B cell (primary cell): ENCODE data around the gene MROH2A. TPM values are rescaled to one million over a fixed set of nuclear protein-coding genes. Genes with fewer than 3 reads are reported as not detected.

Experiments
- ATAC-seq: fragments of 200-7000 bp; cut with Tn5 transposase; one replicate; pipeline ENCODE4 v1.10.0; 2021; ENCODE audit warnings: low read depth, mild to moderate bottlenecking, moderate number of reproducible peaks, moderate library complexity
- CTCF ChIA-PET: fragments of 350-600 bp; sonication (Branson Sonifier 250); formaldehyde crosslinking; loops from one replicate; lab custom pipeline; 2021; ENCODE audit warnings: antibody characterized with exemption, inconsistent platforms; lab: Charles Lee
- POLR2A ChIA-PET: fragments of 350-600 bp; sonication (Branson Sonifier 250); formaldehyde crosslinking; loops from one replicate; lab custom pipeline; 2021; ENCODE audit warnings: antibody characterized with exemption; lab: Charles Lee
- DNase-seq: peaks from one replicate; pipeline ENCODE4 v3.0.0; 2013
- H2AFZ ChIP-seq: 2 replicates; pipeline ENCODE4 v1.6.1; 2012; ENCODE audit warnings: mild to moderate bottlenecking, low read depth, low read length; ENCODE audit not compliant: insufficient read depth, poor library complexity, severe bottlenecking
- H3K27ac ChIP-seq, 2 donors: 1 replicate in 1 of 2; 2 replicates in 1 of 2; pipeline ENCODE4 v1.5.1; 2012 to 2013; ENCODE audit warnings: low read length in 2 of 2, mild to moderate bottlenecking in 2 of 2, moderate library complexity in 1 of 2
- H3K27me3 ChIP-seq, 4 experiments: fragments of 200-600 bp in 1 of 4; sonication (generic) in 1 of 4; replicated peaks in 1 of 4; 1 replicate in 2 of 4; 2 replicates in 2 of 4; pipeline versions ENCODE4 v1.6.1 to v1.7.0; 2013 to 2016; ENCODE audit warnings: low read length in 3 of 4, mild to moderate bottlenecking in 2 of 4, mixed read lengths in 1 of 4, moderate library complexity in 1 of 4; ENCODE audit not compliant: insufficient read depth in 4 of 4, control insufficient read depth in 3 of 4; ENCODE audit errors: control extremely low read depth in 1 of 4
- H3K36me3 ChIP-seq, 2 experiments: replicated peaks in 1 of 2; 1 replicate in 1 of 2; 2 replicates in 1 of 2; pipeline versions ENCODE4 v1.6.1 to v1.7.1; 2013; ENCODE audit warnings: low read length in 1 of 2; ENCODE audit not compliant: insufficient read depth in 2 of 2, control insufficient read depth in 1 of 2; ENCODE audit errors: control extremely low read depth in 1 of 2, extremely low read depth in 1 of 2
- H3K4me1 ChIP-seq, 2 donors: fragments of 200-600 bp in 1 of 2; sonication (generic) in 1 of 2; 1 replicate in 1 of 2; 2 replicates in 1 of 2; pipeline versions ENCODE4 v1.5.1 to v1.6.1; 2013 to 2017; ENCODE audit warnings: low read length in 2 of 2; ENCODE audit not compliant: control insufficient read depth in 2 of 2, insufficient read depth in 2 of 2
- H3K4me2 ChIP-seq: replicated peaks from 2 replicates; pipeline ENCODE3; 2012; ENCODE audit warnings: mild to moderate bottlenecking, low read depth, low read length; ENCODE audit not compliant: poor library complexity, severe bottlenecking
- H3K4me3 ChIP-seq, 5 experiments: fragments of 200-600 bp in 1 of 5; sonication (generic) in 1 of 5; 1 replicate in 3 of 5; 2 replicates in 2 of 5; pipeline versions ENCODE4 v1.5.1 to v1.7.0; 2011 to 2016; ENCODE audit warnings: low read length in 4 of 5, mild to moderate bottlenecking in 4 of 5, low read depth in 2 of 5, control low read depth in 1 of 5, moderate library complexity in 1 of 5; ENCODE audit not compliant: insufficient read depth in 1 of 5; ENCODE audit errors: control extremely low read depth in 1 of 5, extremely low read depth in 1 of 5
- H3K79me2 ChIP-seq: fragments of 200-600 bp; sonication (generic); one replicate; pipeline ENCODE4 v1.6.0; 2016; ENCODE audit warnings: low read length; ENCODE audit not compliant: control insufficient read depth, insufficient read depth
- H3K9ac ChIP-seq: fragments of 200-600 bp; sonication (generic); 2 replicates; pipeline ENCODE4 v1.6.1; 2017; ENCODE audit warnings: mild to moderate bottlenecking, low read length, moderate library complexity
- H3K9me3 ChIP-seq, 3 donors: one replicate each; pipeline versions ENCODE4 v1.6.1 to v1.7.1; 2013; ENCODE audit warnings: low read length in 2 of 3; ENCODE audit not compliant: control insufficient read depth in 2 of 3, insufficient read depth in 1 of 3; ENCODE audit errors: control extremely low read depth in 1 of 3
- H4K20me1 ChIP-seq: 2 replicates; pipeline ENCODE4 v1.6.0; 2012; ENCODE audit warnings: mild to moderate bottlenecking, low read length; ENCODE audit not compliant: insufficient read depth, control insufficient read depth, poor library complexity, severe bottlenecking
- H3K27ac Mint-ChIP-seq: one replicate; pipeline ENCODE4 v1.8.0; 2021; ENCODE audit warnings: mixed read lengths
- H3K27me3 Mint-ChIP-seq: one replicate; pipeline ENCODE4 v1.8.0; 2021; ENCODE audit warnings: mixed read lengths
- H3K4me1 Mint-ChIP-seq: one replicate; pipeline ENCODE4 v1.8.0; 2021; ENCODE audit warnings: mixed read lengths
- H3K4me3 Mint-ChIP-seq: one replicate; pipeline ENCODE4 v1.8.0; 2021; ENCODE audit warnings: mixed read lengths
- H3K9me3 Mint-ChIP-seq: one replicate; pipeline ENCODE4 v1.8.0; 2022; ENCODE audit warnings: mixed read lengths; ENCODE audit not compliant: insufficient read depth
- CTCF ChIP-seq: fragments of 200-600 bp; IDR thresholded peaks from one replicate; pipeline ENCODE4 v1.8.0; 2022; ENCODE audit warnings: antibody characterized with exemption, mild to moderate bottlenecking
- EZH2 ChIP-seq: IDR thresholded peaks from 2 replicates; pipeline ENCODE4 v1.6.1; 2012; ENCODE audit warnings: borderline replicate concordance, low read depth, mild to moderate bottlenecking, moderate library complexity, low read length; ENCODE audit not compliant: insufficient read depth, poor library complexity, severe bottlenecking
- WGBS: methylation state at CpG from one replicate; pipeline ENCODE4 v1.1.5; 2013; ENCODE audit warnings: missing lambda C conversion rate; ENCODE audit not compliant: insufficient coverage; 5-methylcytosine and 5-hydroxymethylcytosine counted together
- intact Hi-C: fragments of 100-400 bp; cut with micrococcal nuclease; formaldehyde crosslinking; loops from one replicate; pipeline ENCODE4 v1.10.0; 2022
- polyA plus RNA-seq: library from polyadenylated mRNA; depleted of rRNA; stranded (reverse); fragments of >200 nt; gene quantifications from 2 replicates; pipeline ENCODE4 v1.2.3, GENCODE V29; 2012
- total RNA-seq, 2 donors: library from RNA; stranded (reverse); fragments of 120-200 nt in 1 of 2; gene quantifications; 1 replicate in 1 of 2; 2 replicates in 1 of 2; pipeline versions ENCODE4 v1.2.3 to v1.2.4, GENCODE V29; 2013 to 2022

Gene MROH2A
- total and polyA plus RNA-seq, 2 donors (not counting 1 experiment from before 2014, with no cell fraction given) = not detected

- Histone ChIP-seq H3K36me3 (no peaks in the 10 kb centered on the region), H3K27me3 (no peaks in the 10 kb centered on the region), H3K4me3 (peak overlapping the region in 2 of 5 experiments; percentile 71 to 84), H3K27ac (no peak overlapping the region), H3K9me3 (no peaks in the 10 kb centered on the region), H3K9ac (no peak overlapping the region), H3K79me2 (peaks cover 11% of the 10 kb centered on the region), H2AFZ (peak overlapping the region; percentile 97), H4K20me1 (no peaks in the 10 kb centered on the region), H3K4me1 (peaks cover 6 to 19% of the 10 kb centered on the region in 2 donors), H3K4me2 (peak overlapping the region; percentile 98)
- WGBS = 80% methylated on average over 3 of the region's 8 CpGs
- TF ChIP-seq CTCF (no peak), EZH2 (no peak)
- H3K4me3 Mint-ChIP-seq = peak overlapping the region; percentile 87
- no peak overlapping the region for H3K27ac Mint-ChIP-seq
- no peaks in the 10 kb centered on the region for H3K9me3 Mint-ChIP-seq
- peaks cover 7% of the 10 kb centered on the region for H3K27me3 Mint-ChIP-seq
- no peak for ATAC-seq
- POLR2A ChIA-PET = no interaction called here
- CTCF ChIA-PET = no interaction called here
- peaks cover 20% of the 10 kb centered on the region for H3K4me1 Mint-ChIP-seq
- no peak for DNase-seq
- intact Hi-C loops = no loop called here
These were observed 75.2 kb downstream of the MROH2A start for GRCh38 chr2:233853353-233853752.

- DNase-seq (no peak), ATAC-seq (no peak)
- H3K4me1 ChIP-seq = peaks cover 6 to 19% of the 10 kb centered on the region in 2 donors
- H3K4me2 ChIP-seq = peak overlapping the region; percentile 98
- no peak overlapping the region for H3K27ac Mint-ChIP-seq
- peaks cover 11% of the 10 kb centered on the region for H3K79me2 ChIP-seq
- peak overlapping the region; percentile 97 for H2AFZ ChIP-seq
- H3K4me3 ChIP-seq = peak overlapping the region in 4 of 5 experiments; percentile 60 to 85 (median 78)
- no peaks in the 10 kb centered on the region for H3K27me3 ChIP-seq
- CTCF ChIA-PET = no interaction called here
- no peaks in the 10 kb centered on the region for H4K20me1 ChIP-seq
- no peaks in the 10 kb centered on the region for H3K9me3 Mint-ChIP-seq
- H3K9ac ChIP-seq = peak overlapping the region; percentile 76
- H3K36me3 ChIP-seq = no peaks in the 10 kb centered on the region
- WGBS = under 1% methylated on average over 24 of the region's 25 CpGs
- POLR2A ChIA-PET = no interaction called here
- TF ChIP-seq EZH2 (no peak), CTCF (no peak)
- no peak overlapping the region for H3K27ac ChIP-seq
- H3K4me1 Mint-ChIP-seq = peaks cover 20% of the 10 kb centered on the region
- intact Hi-C loops = loop anchor here (1.0 kb wide), 2 partner anchors 14 to 646 kb away; partner anchors contain the start of gene MSL3B
- peak overlapping the region; percentile 87 for H3K4me3 Mint-ChIP-seq
- peaks cover 7% of the 10 kb centered on the region for H3K27me3 Mint-ChIP-seq
- no peaks in the 10 kb centered on the region for H3K9me3 ChIP-seq
These were observed 75.7 kb downstream of the MROH2A start for GRCh38 chr2:233853883-233854240.
